OCI-LY3 (cell line): ENCODE measurements around the gene NPAP1.
"Not testable (repeated sequence)": the region's sequence is repeated elsewhere in the genome, so short reads cannot be mapped to it uniquely, and the experiment has no call there.

Experiments
- H2AFZ ChIP-seq: fragments of 200-600, 300-600 bp; shearing (Covaris generic); 2 replicates; pipeline ENCODE4 v1.6.0; 2014; ENCODE audit warnings: antibody characterized with exemption, low read depth, low read length
- H3K27ac ChIP-seq: fragments of 200-600, 300-600 bp; sonication (generic); 2 replicates; pipeline ENCODE4 v1.5.1; 2014; ENCODE audit warnings: mild to moderate bottlenecking, low read length, moderate library complexity, mixed read lengths
- H3K27me3 ChIP-seq: fragments of 200-600, 300-600 bp; sonication (generic); 2 replicates; pipeline ENCODE4 v1.6.1; 2014; ENCODE audit warnings: low read depth, low read length, mixed read lengths
- H3K36me3 ChIP-seq: fragments of 200-600, 300-600 bp; sonication (generic); replicated peaks from 2 replicates; pipeline ENCODE3; 2014; ENCODE audit warnings: low read depth, low read length, mixed read lengths
- H3K4me1 ChIP-seq: fragments of 300-600, 200-600 bp; sonication (generic); 2 replicates; pipeline ENCODE4 v1.6.1; 2014; ENCODE audit warnings: low read length, mixed read lengths
- H3K4me2 ChIP-seq: fragments of 200-600, 300-600 bp; sonication (generic); 2 replicates; pipeline ENCODE4 v1.6.1; 2014; ENCODE audit warnings: low read length, mixed read lengths
- H3K4me3 ChIP-seq: fragments of 300-600, 200-600 bp; sonication (generic); 2 replicates; pipeline ENCODE4 v1.5.1; 2014; ENCODE audit warnings: antibody characterized with exemption, mild to moderate bottlenecking, low read length, moderate library complexity
- H3K79me2 ChIP-seq: fragments of 300-600, 200-600 bp; shearing (Covaris generic); 2 replicates; pipeline ENCODE4 v1.6.1; 2014; ENCODE audit warnings: mild to moderate bottlenecking, low read length, mixed read lengths
- H3K9ac ChIP-seq: fragments of 300-600, 200-600 bp; shearing (Covaris generic); 2 replicates; pipeline ENCODE4 v1.6.0; 2014; ENCODE audit warnings: mild to moderate bottlenecking, low read length, moderate library complexity
- H3K9me3 ChIP-seq: fragments of 200-600, 300-600 bp; shearing (Covaris generic); 2 replicates; pipeline ENCODE4 v1.6.1; 2014; ENCODE audit warnings: low read length, mixed read lengths; ENCODE audit not compliant: insufficient read depth
- H4K20me1 ChIP-seq: fragments of 200-600, 300-600 bp; sonication (generic); 2 replicates; pipeline ENCODE4 v1.6.1; 2016; ENCODE audit warnings: low read length, mixed read lengths; ENCODE audit not compliant: insufficient read depth
- EZH2phosphoT487 ChIP-seq: fragments of 200-600 bp; shearing (Covaris generic); IDR thresholded peaks from 2 replicates; pipeline ENCODE4 v1.6.1; 2018; ENCODE audit warnings: antibody characterized with exemption, mixed run types, low read depth
- TF ChIP-seq, protein P1 (sequence below): fragments of 200-600, 300-600 bp; sonication (generic); IDR thresholded peaks from 2 replicates; pipeline ENCODE4 v1.5.1; 2014; ENCODE audit warnings: antibody characterized with exemption, low read length, low read depth

NPAP1 gene, protein sequence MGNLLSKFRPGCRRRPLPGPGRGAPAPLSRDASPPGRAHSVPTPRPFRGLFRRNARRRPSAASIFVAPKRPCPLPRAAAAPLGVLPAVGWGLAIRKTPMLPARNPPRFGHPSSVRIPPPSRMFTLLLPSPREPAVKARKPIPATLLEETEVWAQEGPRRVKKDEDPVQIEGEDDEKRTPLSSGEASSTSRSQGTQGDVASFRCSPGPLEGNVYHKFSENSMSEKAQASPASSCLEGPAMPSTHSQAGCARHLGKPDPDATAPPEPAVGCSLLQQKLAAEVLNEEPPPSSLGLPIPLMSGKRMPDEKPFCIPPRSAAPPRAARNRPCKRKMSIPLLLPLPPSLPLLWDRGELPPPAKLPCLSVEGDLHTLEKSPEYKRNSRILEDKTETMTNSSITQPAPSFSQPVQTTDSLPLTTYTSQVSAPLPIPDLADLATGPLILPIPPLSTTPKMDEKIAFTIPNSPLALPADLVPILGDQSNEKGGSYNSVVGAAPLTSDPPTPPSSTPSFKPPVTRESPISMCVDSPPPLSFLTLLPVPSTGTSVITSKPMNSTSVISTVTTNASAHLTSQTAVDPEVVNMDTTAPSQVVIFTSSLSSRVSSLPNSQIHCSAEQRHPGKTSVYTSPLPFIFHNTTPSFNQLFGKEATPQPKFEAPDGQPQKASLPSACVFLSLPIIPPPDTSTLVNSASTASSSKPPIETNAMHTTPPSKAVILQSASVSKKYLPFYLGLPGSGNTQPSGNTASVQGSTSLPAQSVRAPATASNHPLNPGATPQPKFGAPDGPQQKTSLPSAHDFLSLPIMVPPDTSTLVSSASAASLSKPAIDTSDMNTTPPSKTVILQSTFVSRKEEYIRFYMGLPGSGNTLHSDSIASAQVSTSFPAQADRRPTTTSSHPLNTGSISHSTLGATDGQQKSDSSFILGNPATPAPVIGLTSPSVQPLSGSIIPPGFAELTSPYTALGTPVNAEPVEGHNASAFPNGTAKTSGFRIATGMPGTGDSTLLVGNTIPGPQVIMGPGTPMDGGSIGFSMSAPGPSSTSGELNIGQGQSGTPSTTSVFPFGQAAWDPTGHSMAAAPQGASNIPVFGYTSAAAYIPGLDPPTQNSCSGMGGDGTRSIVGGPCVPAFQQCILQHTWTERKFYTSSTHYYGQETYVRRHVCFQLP

DNA sequence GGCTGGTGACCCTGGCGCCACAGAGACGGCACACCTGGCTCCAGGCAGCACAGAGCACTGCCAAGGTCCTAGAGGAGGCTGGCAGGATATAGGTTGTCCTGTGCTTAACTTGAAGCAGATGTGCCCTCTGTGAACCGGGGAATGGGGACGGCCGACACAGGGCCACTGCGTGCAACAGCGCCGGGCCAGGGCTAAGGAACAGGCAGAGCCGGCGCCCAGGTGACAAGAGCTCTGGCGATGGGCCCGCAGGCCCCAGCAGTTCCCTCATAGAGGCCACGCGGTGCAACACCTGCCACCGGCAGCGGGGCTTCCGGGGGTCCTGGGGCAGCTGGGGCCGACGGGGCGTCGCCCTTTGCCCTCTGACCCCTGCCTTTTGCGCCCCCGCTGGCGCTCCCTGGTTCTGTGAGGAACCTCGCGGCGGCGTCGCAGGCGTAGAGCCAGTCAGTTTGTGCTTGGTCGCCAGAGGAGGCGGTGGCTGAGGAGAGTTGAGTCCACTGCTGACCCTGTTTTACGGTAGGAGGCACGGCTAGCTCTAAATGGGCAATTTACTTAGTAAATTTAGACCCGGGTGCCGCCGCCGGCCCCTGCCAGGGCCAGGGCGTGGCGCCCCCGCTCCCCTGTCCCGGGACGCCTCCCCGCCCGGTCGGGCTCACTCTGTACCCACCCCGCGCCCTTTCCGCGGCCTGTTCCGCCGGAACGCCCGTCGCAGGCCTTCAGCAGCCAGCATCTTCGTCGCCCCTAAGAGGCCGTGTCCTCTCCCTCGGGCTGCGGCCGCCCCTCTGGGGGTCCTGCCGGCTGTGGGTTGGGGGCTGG, at the start of gene NPAP1:
Gene NPAP1 (plus strand): TSS at position 444 of the 813 bp plus-strand sequence. CDS start 93 bp downstream, at position 537.
- no peaks in the 10 kb centered on the region for H4K20me1 ChIP-seq
- H3K4me3 ChIP-seq = no peak within 1 kb of the TSS
- H3K9me3 ChIP-seq = no peaks in the 10 kb centered on the region
- H2AFZ ChIP-seq = no peak within 1 kb of the TSS
- H3K27me3 ChIP-seq = no peaks in the 10 kb centered on the region
- H3K4me2 ChIP-seq = no peak within 1 kb of the TSS
- no peaks in the 10 kb centered on the region for H3K36me3 ChIP-seq
- H3K4me1 ChIP-seq = no peaks in the 10 kb centered on the region
- H3K79me2 ChIP-seq = no peaks in the 10 kb centered on the region
- H3K27ac ChIP-seq = no peak within 1 kb of the TSS
- H3K9ac ChIP-seq = no peak within 1 kb of the TSS
- TF ChIP-seq, protein P1, sequence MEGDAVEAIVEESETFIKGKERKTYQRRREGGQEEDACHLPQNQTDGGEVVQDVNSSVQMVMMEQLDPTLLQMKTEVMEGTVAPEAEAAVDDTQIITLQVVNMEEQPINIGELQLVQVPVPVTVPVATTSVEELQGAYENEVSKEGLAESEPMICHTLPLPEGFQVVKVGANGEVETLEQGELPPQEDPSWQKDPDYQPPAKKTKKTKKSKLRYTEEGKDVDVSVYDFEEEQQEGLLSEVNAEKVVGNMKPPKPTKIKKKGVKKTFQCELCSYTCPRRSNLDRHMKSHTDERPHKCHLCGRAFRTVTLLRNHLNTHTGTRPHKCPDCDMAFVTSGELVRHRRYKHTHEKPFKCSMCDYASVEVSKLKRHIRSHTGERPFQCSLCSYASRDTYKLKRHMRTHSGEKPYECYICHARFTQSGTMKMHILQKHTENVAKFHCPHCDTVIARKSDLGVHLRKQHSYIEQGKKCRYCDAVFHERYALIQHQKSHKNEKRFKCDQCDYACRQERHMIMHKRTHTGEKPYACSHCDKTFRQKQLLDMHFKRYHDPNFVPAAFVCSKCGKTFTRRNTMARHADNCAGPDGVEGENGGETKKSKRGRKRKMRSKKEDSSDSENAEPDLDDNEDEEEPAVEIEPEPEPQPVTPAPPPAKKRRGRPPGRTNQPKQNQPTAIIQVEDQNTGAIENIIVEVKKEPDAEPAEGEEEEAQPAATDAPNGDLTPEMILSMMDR = no peak
- no peak for TF ChIP-seq EZH2phosphoT487

DNA sequence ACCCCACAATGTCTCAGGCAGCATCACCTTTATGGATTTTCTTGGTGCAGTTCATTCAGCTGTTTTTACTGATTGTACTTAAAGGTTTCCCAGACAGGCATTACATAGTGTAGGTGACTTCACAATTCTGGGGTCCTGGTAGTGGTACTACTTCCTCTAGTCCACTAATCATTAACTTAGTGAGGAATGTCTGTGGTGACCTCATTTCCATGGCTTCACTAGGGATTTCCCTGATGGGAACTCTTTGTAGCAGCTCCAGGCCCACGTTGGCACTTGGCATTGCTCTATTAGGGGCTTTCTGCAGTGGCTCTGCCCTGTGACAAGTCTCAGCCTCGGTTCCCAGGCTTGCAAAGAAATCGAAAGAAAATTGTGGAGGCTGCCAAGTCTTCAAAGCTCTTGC, 48.1 kb upstream of the NPAP1 start:
- Histone ChIP-seq H3K4me3 (no peak overlapping the region), H3K79me2 (no peaks in the 10 kb centered on the region), H3K27ac (no peak overlapping the region), H2AFZ (no peak overlapping the region), H4K20me1 (no peaks in the 10 kb centered on the region), H3K27me3 (no peaks in the 10 kb centered on the region), H3K9ac (no peak overlapping the region), H3K4me2 (peak overlapping the region; percentile 11; the same call in 1 of the 2 replicates), H3K4me1 (peaks cover 10% of the 10 kb centered on the region), H3K36me3 (no peaks in the 10 kb centered on the region), H3K9me3 (0 out of 2 replicates have a peak, but pooled peaks cover 5% of the 10 kb centered on the region)
- TF ChIP-seq, protein P1 = no peak
- no peak for TF ChIP-seq EZH2phosphoT487

DNA sequence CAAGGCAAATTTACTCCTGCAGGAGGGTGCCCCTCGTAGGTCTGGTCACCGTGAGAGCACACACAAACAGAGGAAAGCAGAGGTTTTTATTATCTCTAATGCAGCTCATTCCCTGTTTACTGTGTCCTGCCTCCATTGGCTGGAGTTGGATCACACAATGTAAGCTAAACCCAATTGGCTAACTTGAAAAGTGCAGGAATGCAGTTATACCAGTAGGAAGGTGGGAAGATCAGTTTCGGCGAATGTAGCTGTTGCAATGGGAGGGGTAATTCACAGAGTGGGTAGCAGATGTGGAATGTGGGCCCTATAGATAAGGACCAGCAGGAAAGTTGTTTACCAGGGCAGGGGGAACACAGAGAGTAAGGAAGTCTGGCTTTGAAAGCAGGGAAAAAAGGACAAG, 42.5 kb upstream of the NPAP1 start:
- Histone ChIP-seq H2AFZ (no peak overlapping the region), H3K4me3 (no peak overlapping the region), H3K4me1 (no peaks in the 10 kb centered on the region), H3K27ac (no peak overlapping the region), H3K27me3 (no peaks in the 10 kb centered on the region), H3K79me2 (no peaks in the 10 kb centered on the region), H3K36me3 (no peaks in the 10 kb centered on the region), H4K20me1 (no peaks in the 10 kb centered on the region), H3K9ac (no peak overlapping the region), H3K9me3 (peaks cover 12% of the 10 kb centered on the region; the same call in 1 of the 2 replicates), H3K4me2 (no peak overlapping the region)
- TF ChIP-seq EZH2phosphoT487 = no peak
- TF ChIP-seq, protein P1 = no peak

DNA sequence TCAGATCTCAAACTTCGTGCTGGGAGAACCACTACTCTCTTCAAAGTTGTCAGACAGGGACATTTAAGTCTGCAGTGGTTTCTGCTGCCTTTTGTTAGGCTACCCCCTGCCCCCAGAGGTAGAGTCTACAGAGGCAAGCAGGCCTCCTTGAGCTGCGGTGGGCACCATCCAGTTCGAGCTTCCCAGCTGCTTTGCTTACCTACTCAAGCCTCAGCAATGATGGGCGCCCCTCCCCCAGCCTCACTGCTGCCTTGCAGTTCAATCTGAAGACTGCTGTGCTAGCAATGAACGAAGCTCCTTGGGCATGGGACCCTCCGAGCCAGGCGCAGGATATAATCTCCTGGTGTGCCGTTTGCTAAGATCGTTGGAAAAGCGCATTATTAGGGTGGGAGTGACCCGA, 36.2 kb upstream of the NPAP1 start:
- not testable (repeated sequence) for H3K27me3 ChIP-seq, H3K4me1 ChIP-seq

More for the DNA sequence above, 36.2 kb upstream of the NPAP1 start:
- not testable (repeated sequence) for H3K9me3 ChIP-seq, H3K9ac ChIP-seq, H2AFZ ChIP-seq, H3K79me2 ChIP-seq, H3K4me3 ChIP-seq, H3K4me2 ChIP-seq, H3K27ac ChIP-seq, H4K20me1 ChIP-seq, H3K36me3 ChIP-seq
